Ascending aorta (tissue), 2 donors: Measurements from ENCODE around the gene PHLPP1. TPM values are rescaled to one million over a fixed set of nuclear protein-coding genes. Genes with fewer than 3 reads are reported as not detected.

ENCODE experiments used
- DNase-seq, 2 donors: peaks; one replicate each; pipeline ENCODE4 v3.0.0-alpha.2; 2019; ENCODE audit warnings: low spot score in 2 of 2
- H3K27ac ChIP-seq, 2 donors: fragments of 200-600 bp; sonication (generic); one replicate each; pipeline ENCODE4 v1.5.1; 2016 to 2017; ENCODE audit warnings: mild to moderate bottlenecking in 1 of 2
- H3K27me3 ChIP-seq: fragments of 200-600 bp; sonication (generic); one replicate; pipeline ENCODE4 v1.5.1; 2017
- H3K36me3 ChIP-seq, 2 donors: fragments of 200-600 bp; sonication (generic); one replicate each; pipeline ENCODE4 v1.5.1; 2016
- H3K4me1 ChIP-seq, 2 donors: fragments of 200-600 bp; sonication (generic); one replicate each; pipeline ENCODE4 v1.5.1; 2016 to 2017; ENCODE audit warnings: mild to moderate bottlenecking in 1 of 2
- H3K4me3 ChIP-seq, 2 donors: fragments of 200-600 bp; sonication (generic); one replicate each; pipeline ENCODE4 v1.5.1; 2016 to 2017; ENCODE audit warnings: mild to moderate bottlenecking in 1 of 2
- H3K9me3 ChIP-seq, 2 donors: fragments of 200-600 bp; sonication (generic); one replicate each; pipeline ENCODE4 v1.5.1; 2016
- CTCF ChIP-seq, 3 experiments: fragments of 200-600 bp in 2 of 3; fragments of 450-650 bp in 1 of 3; sonication (generic) in 2 of 3; IDR thresholded peaks; one replicate each; pipeline ENCODE4 v1.5.1; 2016 to 2019; ENCODE audit warnings: antibody characterized with exemption in 3 of 3, mild to moderate bottlenecking in 1 of 3, moderate library complexity in 1 of 3
- intact Hi-C: fragments of 100-400 bp; cut with DNase I; formaldehyde crosslinking; loops from one replicate; pipeline ENCODE4 v1.15.1; 2023
- total RNA-seq: library from RNA; depleted of rRNA; stranded (reverse); fragments of >200 nt; gene quantifications from one replicate; pipeline ENCODE4 v1.1.0, GENCODE V29; 2016

Gene PHLPP1
- total RNA-seq, 1 donor from 2014 or later, result 9.8 TPM

DNA sequence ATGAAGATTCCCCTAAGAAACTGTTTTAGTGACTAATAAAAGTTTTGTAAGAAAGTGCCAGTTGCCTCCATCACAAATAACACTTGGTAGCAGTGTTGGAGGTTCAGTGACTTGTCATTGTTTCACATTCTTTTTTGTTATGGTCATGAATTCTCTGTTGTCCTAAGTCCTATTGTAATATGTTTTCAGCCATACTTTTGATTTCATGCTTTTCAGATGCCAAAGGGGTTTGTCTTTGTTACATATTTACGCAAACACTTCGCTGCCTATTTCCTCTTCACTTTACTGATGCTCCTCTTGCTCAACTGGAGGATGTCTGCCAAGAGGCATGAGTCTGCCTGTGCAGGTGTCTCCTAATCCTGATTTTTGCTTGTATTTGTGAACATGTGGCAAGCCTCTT is 66.6 kb downstream of the PHLPP1 start:
- intact Hi-C loops, result no loop called here
- no peaks in the 10 kb centered on the region for H3K9me3 ChIP-seq
- H3K27me3 ChIP-seq, result no peaks in the 10 kb centered on the region
- no peak overlapping the region for H3K4me3 ChIP-seq
- no peak for TF ChIP-seq CTCF (IDR thresholded peaks at IDR 0.05)
- H3K36me3 ChIP-seq, result no peaks in the 10 kb centered on the region
- H3K4me1 ChIP-seq, result no peaks in the 10 kb centered on the region
- DNase-seq, result no peak
- no peak overlapping the region for H3K27ac ChIP-seq

DNA sequence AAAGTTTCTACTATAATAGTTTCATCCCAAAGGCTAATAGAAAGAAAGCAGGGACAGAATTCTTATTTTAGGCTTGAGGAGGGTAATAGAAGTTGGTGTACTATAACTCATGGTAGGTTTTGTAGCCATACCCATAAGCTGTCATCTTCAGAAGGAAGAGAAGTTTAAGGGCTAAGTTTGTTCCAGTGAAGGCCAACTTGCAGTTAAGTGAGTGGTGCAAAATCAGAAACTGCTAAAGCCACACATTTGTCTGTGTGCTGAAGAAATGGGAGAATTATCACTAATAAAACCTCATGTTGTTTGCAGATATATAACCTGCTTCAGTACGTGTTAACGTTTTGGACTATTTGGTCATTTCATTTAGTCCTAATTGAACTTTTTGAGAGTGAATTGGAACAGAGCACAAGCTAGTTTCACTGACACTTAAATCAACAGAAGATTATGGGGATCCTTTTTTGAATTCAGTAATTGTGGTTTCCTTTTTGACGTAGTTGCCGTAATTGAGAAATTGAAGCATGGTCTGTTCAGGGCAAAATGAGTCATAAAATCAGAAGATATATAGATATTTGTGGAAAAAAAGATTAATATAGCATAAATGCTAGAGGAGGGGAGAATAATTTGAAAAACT is 69.1 kb downstream of the PHLPP1 start:
- Histone ChIP-seq H3K36me3 (no peaks in the 10 kb centered on the region), H3K4me3 (no peak overlapping the region), H3K9me3 (no peaks in the 10 kb centered on the region), H3K27me3 (no peaks in the 10 kb centered on the region), H3K4me1 (no peaks in the 10 kb centered on the region), H3K27ac (no peak overlapping the region)
- TF ChIP-seq CTCF (IDR thresholded peaks at IDR 0.05), result no peak
- intact Hi-C loops, result no loop called here
- no peak for DNase-seq

- no peaks in the 10 kb centered on the region for H3K4me1 ChIP-seq
- no peaks in the 10 kb centered on the region for H3K9me3 ChIP-seq
- intact Hi-C loops, result no loop called here
- DNase-seq, result no peak
- H3K36me3 ChIP-seq, result no peaks in the 10 kb centered on the region
- no peak overlapping the region for H3K27ac ChIP-seq
- H3K4me3 ChIP-seq, result no peak overlapping the region
- TF ChIP-seq CTCF (IDR thresholded peaks at IDR 0.05), result no peak
- H3K27me3 ChIP-seq, result no peaks in the 10 kb centered on the region
Measured at GRCh38 chr18:62784966-62785413, 69.6 kb downstream of the PHLPP1 start.

DNA sequence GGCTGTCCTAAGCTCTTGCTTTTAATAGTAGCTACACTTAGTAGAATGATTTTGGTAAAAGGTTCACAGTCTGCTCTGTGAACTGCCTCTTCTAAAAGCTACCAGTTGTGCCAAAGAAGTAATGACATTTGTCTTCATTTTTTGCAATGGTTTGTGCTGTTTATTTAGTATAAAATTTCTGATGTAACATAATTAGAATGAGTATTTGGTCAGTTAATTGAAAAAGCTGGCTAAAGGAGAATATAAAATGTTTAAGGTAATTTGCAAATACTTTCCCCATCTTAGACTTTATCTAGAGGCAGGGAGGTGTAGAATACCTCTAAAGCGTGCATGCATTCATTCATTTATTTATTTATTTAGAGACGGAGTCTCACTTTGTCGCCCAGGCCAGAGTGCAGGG is 71.3 kb downstream of the PHLPP1 start:
- no peak for DNase-seq
- no peaks in the 10 kb centered on the region for H3K36me3 ChIP-seq
- no peaks in the 10 kb centered on the region for H3K9me3 ChIP-seq
- no peaks in the 10 kb centered on the region for H3K27me3 ChIP-seq
- no peak overlapping the region for H3K4me3 ChIP-seq
- intact Hi-C loops, result no loop called here
- no peak overlapping the region for H3K27ac ChIP-seq
- no peaks in the 10 kb centered on the region for H3K4me1 ChIP-seq
- no peak for TF ChIP-seq CTCF (IDR thresholded peaks at IDR 0.05)

- no peak overlapping the region for H3K27ac ChIP-seq
- H3K4me1 ChIP-seq, result no peaks in the 10 kb centered on the region
- no peak for DNase-seq
- intact Hi-C loops, result no loop called here
- H3K27me3 ChIP-seq, result no peaks in the 10 kb centered on the region
- no peak for TF ChIP-seq CTCF (IDR thresholded peaks at IDR 0.05)
- H3K36me3 ChIP-seq, result no peaks in the 10 kb centered on the region
- no peak overlapping the region for H3K4me3 ChIP-seq
- H3K9me3 ChIP-seq, result no peaks in the 10 kb centered on the region
Measured at GRCh38 chr18:62788111-62788510, 72.8 kb downstream of the PHLPP1 start.

DNA sequence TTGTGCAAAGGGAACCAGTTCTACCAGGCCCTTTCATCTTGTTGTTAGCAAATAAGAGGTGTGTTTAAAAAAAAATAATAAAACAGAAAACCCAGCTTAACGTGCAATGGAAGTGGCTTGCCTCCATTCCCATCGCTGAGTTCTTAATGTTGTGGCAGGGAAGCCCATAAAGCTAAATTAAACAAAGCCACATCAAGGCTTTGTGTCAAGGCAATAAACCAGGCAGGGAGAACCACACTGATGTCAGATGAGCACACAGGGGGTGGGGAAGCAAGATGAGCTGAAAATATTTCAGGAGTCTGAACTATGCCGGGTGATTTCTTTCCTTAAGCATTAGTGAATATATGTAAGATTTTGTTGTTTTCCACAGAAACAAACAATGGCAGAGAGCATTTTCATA is 73.5 kb downstream of the PHLPP1 start:
- H3K4me3 ChIP-seq, result no peak overlapping the region
- no peak overlapping the region for H3K27ac ChIP-seq
- no peaks in the 10 kb centered on the region for H3K9me3 ChIP-seq
- H3K4me1 ChIP-seq, result no peaks in the 10 kb centered on the region
- H3K36me3 ChIP-seq, result no peaks in the 10 kb centered on the region
- intact Hi-C loops, result no loop called here
- TF ChIP-seq CTCF (IDR thresholded peaks at IDR 0.05), result no peak
- DNase-seq, result no peak
- H3K27me3 ChIP-seq, result no peaks in the 10 kb centered on the region
